Retinal pigment epithelial cell (primary cell): ENCODE data around the gene ARSK.

Source experiments
- DNase-seq: peaks from one replicate; pipeline ENCODE4 v3.0.0-alpha.2; 2010; ENCODE audit warnings: low read depth
- H3K4me3 ChIP-seq: 2 replicates; pipeline ENCODE4 v1.5.1; 2011; ENCODE audit warnings: mild to moderate bottlenecking, low read length, control low read depth, moderate library complexity
- CTCF ChIP-seq: conservative IDR thresholded peaks from 2 replicates; pipeline ENCODE4 v1.5.1; 2011; ENCODE audit warnings: low read depth, low read length, control low read depth, inconsistent platforms

ARSK gene

GRCh38 chr5:95590880-95591279 lies 36.0 kb downstream of the ARSK start:
- no peak for DNase-seq
- H3K4me3 ChIP-seq = no peak overlapping the region
- no peak for TF ChIP-seq CTCF

GRCh38 chr5:95591490-95591901 lies 36.6 kb downstream of the ARSK start:
- TF ChIP-seq CTCF = no peak
- no peak for DNase-seq
- H3K4me3 ChIP-seq = no peak overlapping the region

- H3K4me3 ChIP-seq = no peak overlapping the region
- DNase-seq = no peak
- TF ChIP-seq CTCF = no peak
Observed at GRCh38 chr5:95595289-95595931, 40.5 kb downstream of the ARSK start.

- no peak for DNase-seq
- TF ChIP-seq CTCF = no peak
Observed at GRCh38 chr5:95599252-95599651, 44.4 kb downstream of the ARSK start.

GRCh38 chr5:95600557-95600956 lies 45.7 kb downstream of the ARSK start:
- H3K4me3 ChIP-seq = no peak overlapping the region
- no peak for DNase-seq
- TF ChIP-seq CTCF = no peak

More at GRCh38 chr5:95599252-95599651, 44.4 kb downstream of the ARSK start:
- H3K4me3 ChIP-seq = no peak overlapping the region

- no peak for TF ChIP-seq CTCF
- no peak for DNase-seq
- H3K4me3 ChIP-seq = no peak overlapping the region
Observed at GRCh38 chr5:95605786-95606185, 50.9 kb downstream of the ARSK start.

- no peak overlapping the region for H3K4me3 ChIP-seq
- no peak for DNase-seq
- TF ChIP-seq CTCF = no peak
Observed at GRCh38 chr5:95606419-95606818, 51.5 kb downstream of the ARSK start.
